T1000 (cell line): ENCODE data around the gene AHDC1.
"Not testable (repeated sequence)": the region's sequence is repeated elsewhere in the genome, so short reads cannot be mapped to it uniquely, and the experiment has no call there.

Experiments
- DNase-seq: peaks from one replicate; lab custom pipeline; 2025; ENCODE audit warnings: mixed read lengths; lab: John Stamatoyannopoulos, UW

Gene AHDC1

DNA sequence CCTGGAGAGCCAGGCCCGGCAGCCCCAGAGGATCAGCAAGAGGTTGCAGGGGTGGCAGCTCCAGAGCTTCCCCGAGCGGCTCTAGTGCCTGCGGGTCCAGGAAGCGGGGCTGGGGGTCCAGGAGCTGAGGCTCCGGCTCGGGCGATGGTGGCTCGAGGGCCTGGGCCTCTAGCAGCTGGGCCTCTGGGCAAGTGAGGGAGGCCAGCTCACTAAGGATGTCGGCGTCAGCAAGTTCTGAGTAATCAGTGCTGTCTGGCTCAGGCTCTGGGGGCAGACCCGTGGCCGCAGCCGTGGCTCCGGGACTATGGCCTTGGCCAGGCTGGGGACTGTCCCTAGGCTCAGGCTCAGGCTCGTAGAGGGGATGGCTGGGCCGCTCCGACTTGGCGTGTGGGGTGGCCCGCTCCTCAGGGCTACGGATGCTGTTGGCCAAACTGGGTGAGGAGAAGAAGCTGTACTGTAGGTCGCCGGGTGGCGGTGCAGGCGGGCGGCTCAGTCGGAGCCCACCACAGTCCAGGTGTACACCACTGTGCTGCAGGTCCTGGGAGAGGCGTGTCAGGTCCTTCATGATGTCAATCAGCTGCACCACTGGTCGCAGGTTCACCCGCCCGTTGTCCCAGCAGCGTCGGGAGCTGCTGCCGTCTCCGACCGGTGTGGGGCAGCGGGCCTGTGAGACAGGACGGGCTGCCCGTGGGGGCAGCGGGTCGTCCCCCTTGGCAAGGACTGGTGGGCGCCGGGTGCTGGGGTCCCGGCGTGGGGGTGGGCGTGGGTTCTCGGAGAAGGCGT is 52.6 kb downstream of the AHDC1 start:
- DNase-seq: no peak

DNA sequence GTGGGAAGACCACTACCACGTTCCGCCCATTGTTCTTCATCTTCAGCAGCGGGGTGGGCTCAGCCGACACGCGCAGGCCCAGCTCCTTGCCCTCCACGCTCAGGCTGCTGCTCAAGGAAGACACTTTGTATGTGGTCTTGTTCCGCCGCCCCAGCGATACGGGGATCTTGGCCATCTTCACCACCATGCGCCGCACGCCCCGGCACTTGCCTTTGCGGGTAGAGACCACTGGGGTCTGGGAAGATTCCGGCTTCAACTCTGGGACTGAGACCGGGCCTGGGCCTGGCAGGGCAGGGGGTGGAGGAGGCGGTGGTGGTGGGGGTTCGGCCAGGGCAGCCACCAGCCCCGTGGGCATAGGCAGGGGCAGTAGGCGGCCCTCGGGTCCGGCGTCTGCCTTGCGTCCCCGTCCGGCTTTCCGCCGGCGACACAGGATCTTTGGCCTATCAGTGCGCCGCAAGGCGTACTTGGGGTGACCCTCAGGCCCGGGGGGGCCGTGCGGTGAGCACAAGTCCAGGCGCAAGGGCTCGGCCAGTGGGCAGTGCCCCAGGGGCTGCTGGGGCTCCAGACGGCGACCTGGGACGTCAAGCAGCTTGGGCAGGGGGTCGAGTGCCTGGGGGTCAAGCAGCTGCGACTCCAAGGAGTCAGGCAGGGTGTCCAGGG is 53.3 kb downstream of the AHDC1 start:
- DNase-seq: no peak

DNA sequence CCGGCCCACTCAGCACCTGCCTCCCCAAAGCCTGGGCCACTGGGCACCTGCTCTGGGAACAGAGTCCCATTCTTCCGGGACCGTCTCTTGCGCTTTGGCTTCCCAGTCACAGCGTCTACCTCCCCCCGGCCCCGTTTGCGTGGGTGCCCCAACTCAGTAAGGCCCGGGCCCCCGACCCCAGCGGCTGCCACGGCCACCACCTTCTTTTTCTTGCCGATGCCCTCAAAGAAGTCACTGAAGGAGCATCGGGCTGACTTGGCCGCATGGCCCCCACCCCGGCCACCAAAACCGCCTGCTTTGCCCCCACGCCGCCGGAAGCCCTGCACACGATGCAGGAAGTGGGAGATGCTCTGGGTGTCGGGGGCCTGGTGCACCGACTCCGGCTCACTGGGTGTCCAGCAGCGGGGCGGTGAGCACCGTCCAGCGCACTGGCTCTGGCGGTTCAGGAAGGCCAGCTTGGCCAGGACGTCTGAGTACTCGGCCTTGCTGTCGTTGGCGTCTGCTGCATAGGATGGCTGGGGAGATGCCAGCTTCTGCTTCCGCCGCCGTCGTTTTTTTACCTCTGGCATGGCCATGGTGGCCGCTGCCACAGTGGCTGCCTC is 54.0 kb downstream of the AHDC1 start:
- DNase-seq: no peak

DNA sequence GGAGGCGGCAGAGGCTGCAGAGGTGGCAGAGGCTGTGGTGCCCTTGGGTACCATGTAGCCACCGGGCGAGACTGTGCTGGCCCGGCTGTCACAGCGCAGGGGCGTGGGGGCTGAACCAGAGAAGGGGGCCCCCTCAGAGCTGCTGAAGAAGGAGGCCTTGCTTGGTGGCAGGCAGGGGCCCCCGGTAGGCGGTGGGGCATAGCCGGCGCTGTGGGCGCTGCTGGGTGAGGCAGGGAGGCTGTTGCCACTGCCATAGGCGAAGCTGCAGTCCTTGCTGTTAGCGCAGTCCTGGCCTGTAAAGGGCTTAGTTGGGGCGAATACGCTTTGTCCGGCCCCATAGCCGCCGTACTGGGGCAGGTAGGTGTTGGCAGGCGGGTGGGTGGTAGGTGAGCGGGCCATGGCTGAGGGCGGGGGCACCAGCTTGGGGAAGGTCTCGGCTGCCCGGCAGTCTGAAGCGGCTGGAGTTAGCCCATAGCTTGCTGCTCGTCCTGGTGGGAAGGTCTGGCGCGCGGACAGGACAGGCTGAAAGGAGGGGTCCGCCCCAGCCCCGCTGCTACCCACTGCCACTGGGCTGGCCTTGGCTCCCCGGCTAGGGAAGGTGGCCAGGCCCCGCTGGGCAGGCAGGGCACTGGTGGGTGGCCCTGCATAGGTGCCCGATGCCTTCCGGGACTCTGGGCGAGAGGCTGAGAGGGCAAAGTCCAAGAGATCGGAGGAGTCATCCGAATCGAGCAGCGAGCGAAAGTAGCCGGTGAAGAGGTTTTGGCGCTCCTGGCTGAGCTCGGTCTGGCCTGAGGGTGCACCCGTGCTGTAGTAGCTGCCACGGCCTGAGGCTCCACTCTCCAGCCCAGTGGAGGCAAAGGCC is 54.9 kb downstream of the AHDC1 start:
- DNase-seq: no peak

DNA sequence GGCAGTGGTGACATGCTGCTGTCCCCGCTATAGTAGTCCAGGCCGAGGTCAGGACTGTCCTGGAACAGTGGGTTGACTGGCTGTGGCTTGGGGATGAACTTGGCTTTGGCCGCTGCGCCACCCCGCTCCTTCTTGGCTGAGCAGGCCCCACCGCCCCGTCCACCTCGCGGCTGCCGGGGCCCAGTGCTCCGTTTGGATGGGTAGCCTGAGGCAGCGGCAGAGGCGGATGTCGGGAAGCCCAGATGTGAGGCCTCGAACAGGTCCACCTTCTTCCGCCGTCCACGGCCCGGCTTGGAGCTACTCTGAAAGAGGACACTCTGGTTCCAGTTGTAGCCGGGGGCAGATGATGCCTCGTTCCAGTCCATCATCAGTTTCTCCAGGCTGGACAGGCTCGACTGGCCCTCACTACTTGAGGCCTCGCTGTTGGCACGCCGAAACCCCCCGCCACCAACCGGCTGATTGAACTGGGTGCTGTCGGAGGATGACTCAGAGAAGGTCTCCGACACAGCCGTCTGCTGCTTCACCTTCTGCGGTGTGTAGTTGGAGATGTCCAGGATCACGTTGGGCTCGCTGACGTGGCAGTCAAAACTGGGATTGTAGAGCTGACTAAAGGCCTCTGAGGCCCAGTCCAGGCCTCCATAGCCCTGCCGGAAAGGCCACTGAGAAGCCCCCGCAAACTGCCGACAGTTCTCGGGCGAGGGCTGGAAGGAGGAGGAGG is 55.6 kb downstream of the AHDC1 start:
- no peak for DNase-seq

DNA sequence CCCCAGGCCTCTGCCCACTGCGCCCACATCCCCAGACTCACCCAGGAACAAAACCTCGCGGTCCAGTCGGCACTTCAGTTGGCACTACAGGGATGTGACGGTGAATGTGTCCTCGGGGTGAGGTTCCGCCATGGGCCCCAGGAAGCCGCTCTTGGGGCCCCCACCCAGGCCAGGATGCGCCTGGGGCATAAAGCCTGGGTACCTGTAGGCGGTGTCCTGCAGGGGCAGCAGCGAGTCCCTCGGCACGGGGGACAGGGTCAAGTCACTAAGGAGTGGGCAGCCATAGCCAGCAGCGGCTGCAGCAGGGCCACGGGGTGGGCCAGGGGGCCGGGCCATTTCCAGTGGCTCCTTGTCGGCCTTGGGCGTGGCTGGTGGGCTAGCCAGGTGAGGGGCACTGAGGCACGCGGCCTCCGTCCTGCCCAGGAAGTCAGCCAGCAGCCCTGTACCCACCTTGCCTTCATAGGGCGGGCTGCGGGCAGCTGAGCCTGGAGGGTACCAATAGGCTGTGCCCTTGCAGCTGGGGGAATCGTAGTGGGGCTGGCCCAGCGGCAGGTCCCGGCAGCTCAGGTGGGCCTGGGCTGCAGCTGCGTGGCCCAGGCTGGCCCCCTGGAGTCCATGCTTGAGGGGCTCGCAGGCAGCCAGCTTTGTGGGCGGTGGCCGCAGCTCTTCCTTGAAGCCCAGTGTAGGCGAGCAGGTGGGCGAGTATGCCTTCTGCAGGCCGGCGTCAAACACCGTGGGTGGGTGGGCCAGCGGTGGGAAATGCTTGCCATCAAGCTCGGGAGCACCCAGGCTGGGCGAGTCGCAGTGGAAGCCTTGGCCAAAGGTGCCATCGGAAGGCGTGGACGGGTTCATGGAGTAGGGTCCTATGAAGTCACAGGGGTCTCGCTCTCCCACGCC is 56.5 kb downstream of the AHDC1 start:
- DNase-seq: no peak

DNA sequence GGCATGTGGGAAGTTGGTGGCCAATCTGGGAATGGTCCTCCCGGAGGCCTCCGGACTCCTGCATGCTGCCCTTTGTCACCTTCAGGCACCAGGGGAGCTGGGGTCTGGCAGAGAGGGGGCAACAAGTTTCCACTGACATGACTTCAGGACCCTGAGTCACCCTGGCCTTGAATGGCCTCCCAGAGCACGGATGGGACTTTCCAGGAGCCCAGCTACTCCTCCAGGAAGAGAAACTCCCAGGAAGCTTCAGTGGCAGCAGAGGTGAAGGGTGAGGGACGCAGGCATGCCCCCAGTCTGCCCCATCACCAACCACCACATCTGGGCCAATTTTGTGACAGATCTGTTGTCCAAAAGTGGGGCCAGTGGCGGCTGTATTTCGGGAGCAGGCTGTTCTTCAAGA is 58.1 kb downstream of the AHDC1 start:
- no peak for DNase-seq

DNA sequence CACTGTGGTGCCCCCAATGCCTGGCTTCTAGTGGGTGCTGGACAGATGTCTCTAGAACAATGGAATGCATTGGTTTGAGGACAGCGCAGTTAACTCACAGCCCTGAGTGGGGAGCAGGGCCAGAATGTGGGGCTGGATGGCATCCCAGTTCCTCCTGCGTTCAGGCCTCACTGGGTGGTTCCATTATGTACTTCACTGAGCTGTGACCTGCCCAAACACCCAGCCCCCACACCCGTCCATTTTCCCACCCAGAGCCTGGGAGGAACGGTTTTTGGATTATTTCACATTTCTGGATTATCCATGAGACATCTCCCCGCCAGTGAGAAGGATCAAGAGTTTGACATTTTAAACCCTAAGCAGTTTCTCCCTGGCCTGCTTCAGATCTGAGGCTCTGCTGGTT is 58.7 kb downstream of the AHDC1 start:
- DNase-seq: no peak

DNA sequence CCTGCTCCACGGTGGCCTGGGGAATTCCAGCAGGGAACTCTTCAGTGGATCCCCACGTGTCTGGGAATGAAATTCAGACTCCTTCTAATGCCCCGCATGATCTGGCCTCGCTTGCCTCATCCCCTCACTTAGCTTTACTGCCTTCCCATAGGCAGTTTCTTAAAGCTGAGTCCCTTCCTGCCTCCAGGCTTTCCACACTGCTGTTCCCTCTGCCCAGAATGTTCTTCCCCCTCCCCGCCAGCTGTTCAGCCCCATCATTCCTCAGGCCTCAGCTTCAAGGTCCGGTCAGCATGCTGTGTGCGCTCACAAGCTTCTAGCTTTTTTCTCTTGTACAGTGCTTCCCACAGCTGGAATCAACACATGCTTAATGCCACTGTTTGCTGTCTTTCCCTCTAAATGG is 59.1 kb downstream of the AHDC1 start:
- no peak for DNase-seq

DNA sequence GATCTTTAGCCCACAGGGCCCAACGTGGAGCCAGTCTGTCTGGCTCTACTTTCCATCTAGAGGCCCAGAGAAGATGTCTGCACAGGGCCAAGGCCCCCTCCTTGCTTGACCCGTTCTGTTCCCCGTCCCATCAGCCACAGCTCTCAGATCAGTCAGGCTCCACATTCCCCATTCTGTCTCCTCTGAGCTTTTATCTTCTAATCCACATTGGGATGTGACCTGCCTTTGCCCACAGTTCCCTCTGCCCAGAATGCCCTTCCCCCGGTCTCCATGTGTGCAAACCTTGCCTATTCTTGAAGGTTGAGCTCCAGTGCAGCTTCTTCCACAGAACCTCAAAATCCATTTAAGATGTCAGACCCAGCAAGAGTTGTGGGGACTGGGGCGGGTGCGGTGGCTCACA is 60.7 kb downstream of the AHDC1 start:
- DNase-seq: no peak

DNA sequence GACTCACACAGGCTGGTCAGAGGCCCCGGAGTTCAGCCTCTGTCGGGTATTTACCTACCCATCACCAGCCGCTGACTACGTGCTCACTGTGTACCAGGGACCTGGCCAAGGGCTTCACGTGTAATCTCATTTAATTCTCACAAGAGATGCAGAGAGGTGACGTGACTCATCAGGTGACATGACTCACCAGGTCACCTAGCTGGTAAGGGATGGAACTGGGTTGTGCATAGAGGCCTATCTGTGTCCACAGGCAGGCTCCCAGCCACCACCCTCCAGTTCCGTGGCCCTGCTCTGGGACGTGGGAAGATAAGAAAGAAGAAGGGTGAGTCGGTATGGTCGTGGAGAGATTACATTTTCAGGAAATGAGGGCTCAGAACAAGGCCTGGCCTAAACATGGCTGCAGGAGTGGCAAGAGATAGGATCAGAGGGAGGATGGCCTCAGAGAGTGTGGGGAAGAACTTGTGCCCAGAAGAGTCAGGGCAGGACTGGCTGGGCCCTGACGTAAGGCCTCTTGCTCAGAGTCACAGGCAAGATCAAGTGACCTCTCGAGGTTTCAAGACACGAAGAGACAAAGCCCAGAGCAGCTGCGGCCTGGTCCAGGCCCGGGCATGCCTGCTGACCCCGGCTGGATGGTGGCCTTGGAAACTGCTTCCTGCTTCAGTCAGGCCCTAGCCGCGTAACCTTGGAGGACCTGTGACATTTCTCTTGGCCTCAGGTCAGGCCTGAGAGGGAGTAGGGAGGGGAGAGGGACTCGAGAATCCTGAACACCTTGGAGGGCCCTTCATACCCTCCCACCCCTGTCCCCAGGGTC is 61.3 kb downstream of the AHDC1 start:
- DNase-seq: peak; percentile 46

DNA sequence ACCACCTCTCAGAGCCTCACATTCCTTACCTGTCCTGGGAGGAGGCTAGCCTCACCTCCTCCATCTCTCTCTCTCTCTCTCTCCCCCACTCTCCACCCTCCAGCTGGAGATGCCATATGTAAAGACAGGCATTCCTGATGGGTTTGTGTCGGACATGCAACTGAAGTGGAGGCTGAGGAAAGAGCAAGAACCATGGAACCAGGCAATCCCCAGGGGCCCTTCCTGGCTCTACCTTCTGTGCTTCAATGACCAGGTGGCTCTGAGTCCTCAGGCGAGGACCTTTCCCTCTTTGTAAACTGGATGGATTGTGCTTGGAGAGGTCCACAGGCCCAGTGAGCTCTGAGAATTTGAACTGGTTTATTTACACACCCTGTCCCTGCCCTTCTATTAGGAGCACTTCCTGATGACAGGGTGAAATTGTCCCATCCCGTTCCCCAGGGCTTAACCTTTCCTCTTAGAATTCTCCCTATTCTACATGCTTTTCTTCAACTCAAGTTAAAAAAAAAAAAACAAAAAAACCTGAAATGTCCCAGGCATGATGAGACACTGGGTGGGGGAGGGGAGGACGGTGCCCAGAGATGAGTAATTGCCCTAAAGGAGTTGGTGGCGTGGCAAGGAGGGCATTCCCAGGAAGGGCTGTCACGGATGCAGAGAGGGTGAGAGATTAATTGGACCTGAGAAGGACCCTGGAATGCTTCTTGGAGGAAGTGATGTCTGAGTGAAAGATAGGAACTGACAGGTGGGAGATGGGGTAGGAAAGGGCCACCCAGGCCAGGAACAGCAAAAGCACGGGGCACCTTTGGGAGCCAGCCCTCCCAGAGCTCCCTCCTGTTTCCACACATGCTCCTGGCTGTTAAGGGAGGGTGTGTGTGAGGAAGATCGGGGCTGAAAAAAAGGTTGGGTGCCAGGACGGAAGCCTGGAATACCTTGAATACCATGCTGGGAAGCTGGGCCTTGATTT is 63.8 kb downstream of the AHDC1 start:
- peak; percentile 92 for DNase-seq

DNA sequence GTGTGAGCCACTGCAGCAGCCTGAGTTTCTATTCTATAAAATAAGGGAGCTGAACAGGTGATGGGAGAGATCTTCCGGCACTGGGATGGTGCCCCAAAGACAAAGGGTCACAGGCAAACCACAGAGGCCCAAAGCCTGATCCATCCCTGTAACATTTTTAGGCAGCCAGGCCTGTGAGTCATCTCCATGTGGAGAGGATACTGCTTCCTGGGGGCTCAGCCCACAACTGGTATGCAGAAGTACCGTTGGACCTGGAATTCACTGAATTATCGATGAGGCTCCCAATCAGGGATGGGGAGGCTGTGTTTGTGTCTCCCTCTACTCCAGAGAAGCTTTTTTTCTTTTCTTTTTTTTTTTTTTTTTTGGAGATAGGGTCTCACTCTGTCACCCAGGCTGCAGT is 65.2 kb downstream of the AHDC1 start:
- peak; percentile 44 for DNase-seq

DNA sequence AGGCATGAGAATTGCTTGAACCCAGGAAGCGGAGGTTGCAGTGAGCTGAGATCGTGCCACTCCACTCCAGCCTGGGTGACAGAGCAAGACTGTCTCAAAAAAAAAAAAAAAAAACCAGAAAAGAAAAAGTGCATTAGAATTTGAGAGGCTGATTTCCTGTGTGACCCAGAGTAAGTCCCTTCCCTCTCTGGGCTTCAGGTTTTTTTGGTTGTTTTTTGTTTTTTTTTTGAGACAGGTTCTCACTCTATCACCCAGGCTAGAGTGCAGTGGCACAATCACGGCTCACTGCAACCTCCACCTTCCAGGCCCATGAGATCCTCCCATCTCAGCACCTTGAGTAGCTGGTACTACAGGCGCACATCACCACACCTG is 65.7 kb downstream of the AHDC1 start:
- not testable (repeated sequence) for DNase-seq

DNA sequence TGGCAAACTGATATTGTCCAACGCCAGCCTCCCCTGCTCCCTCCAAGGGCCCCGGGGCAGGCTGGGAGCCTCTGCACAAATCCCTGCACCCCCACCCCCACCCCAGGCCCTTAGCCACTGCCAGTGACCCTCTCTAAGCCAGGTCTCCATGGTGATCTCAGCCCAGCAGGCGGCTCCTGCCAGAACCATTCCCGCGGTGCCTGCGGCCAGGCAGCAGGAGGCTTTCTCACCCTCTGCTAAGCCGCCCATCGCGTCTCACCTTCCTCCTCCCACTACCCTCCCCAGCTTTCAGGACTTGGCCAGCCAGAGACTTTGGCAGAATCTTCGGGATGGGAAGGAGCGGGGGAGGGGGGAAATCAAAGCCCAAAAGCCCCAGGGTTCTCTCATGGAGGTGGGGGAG is 67.2 kb downstream of the AHDC1 start:
- peak; percentile 65 for DNase-seq

DNA sequence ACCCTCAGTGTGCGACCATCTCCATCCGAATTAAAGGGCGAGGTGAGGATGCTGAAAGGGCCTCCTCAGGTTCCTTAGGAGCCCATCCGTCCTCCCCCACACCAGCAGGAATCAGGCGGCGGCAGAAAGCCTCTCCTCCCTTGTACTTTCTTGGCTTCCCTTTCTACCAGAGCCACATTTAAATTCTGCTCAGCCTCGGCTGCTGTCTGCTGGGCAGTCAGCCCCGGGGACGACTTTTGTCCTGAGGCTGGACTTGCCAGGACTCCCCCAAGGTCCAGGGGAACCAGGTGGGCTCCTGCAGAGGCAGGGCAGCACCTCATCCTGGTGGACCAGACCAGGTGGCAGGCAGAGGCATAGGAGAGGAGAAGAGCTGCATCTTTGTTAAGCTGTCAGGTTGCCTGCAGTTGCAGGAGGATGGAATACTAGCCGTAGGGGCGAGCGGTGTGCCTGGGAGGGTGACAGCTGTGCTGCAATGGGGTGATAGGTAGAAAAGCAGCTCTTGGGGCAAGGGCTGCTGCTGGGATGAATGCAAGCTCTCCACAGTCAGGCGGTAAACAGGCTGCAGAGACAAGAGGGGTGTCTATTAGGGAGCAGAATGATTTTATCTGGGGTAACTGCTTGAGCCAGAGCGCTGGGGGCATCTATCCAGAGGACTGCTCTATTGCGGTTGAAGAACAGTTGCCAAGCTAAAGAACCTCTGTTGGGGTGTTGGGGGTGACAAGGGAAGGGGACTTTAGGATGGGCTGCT is 67.8 kb downstream of the AHDC1 start:
- DNase-seq: no peak

DNA sequence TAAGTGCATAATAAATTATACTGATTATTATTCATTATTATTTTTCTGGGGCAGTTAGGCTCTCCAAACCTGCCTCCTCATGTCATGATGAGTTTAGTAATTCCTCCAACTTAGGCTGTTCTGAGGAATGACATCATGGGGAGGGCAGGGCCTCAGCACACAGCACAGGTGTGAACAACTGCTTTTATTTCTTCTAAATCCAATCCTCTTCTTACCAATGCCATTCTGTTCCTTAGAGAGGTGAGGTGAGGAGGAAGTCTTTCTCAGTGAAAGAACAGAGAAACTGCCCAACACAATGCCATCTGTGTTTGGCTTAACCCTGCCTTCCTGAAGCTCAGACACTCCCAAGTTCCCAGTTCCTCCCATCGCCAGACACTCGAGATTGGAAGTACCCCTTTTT is 68.6 kb downstream of the AHDC1 start:
- DNase-seq: no peak
